ENCODE measurements around the gene JADE3. TPM values are rescaled to one million over a fixed set of nuclear protein-coding genes. Genes with fewer than 3 reads are reported as not detected.

The JADE3 gene
- total RNA-seq, 1 experiment from 2014 or later, result 20.2 TPM

DNA sequence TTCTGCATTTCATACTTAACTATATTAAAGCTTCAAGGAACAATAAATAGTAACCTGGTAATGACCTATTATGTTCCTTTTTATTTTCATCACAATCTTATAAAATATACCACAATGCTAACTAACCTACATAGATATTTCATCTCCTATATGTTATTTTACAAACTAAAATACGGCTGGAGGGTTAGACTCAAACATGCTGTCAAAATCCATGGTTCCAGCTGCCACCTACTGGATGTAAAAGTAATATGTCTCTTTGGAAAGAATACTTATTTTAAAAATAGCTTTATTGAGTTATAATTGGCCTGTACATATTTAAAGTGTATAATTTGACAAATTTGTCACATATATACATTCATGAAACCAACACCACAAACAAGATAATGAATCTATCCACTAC, 181.0 kb downstream of the JADE3 start:
- H3K9me3 Mint-ChIP-seq, result peaks cover 44 to 66% of the 10 kb centered on the region in 2 experiments
- Histone ChIP-seq H4K91ac (ENCODE audit: insufficient read length, low read depth, low read length) (no peak overlapping the region), H2BK120ac (ENCODE audit: low read depth, low read length, poor library complexity, severe bottlenecking) (no peak overlapping the region), H2BK12ac (ENCODE audit: insufficient read length, low read depth, low read length) (no peak overlapping the region), H2AFZ (ENCODE audit: low read length) (no peak overlapping the region), H3K9ac (ENCODE audit: extremely low read depth, insufficient read length, low read length) (no peak overlapping the region), H3K4me2 (ENCODE audit: insufficient read depth, insufficient read length, low read length) (no peak overlapping the region), H3K27ac (ENCODE audit: insufficient read length, low read depth, low read length) (no peak overlapping the region), H2BK5ac (ENCODE audit: insufficient read length, low read length) (no peak overlapping the region), H3K23me2 (ENCODE audit: insufficient read length, low read depth, low read length, poor library complexity, severe bottlenecking) (no peaks in the 10 kb centered on the region), H3T11ph (ENCODE audit: low read length) (no peak overlapping the region), H3K14ac (ENCODE audit: insufficient read depth, low read length) (no peak overlapping the region), H3K9me3 (ENCODE audit: control insufficient read depth, low read depth, low read length) (no peaks in the 10 kb centered on the region), H3K4me1 (ENCODE audit: insufficient read depth, low read length) (no peaks in the 10 kb centered on the region), H3K79me1 (ENCODE audit: insufficient read depth, low read depth, low read length, poor library complexity, severe bottlenecking) (no peaks in the 10 kb centered on the region), H4K5ac (ENCODE audit: insufficient read length, low read depth, low read length) (no peak overlapping the region), H3K27me3 (ENCODE audit: insufficient read depth, low read length) (no peaks in the 10 kb centered on the region), H3K79me2 (ENCODE audit: insufficient read depth, low read length) (no peaks in the 10 kb centered on the region), H3K4ac (ENCODE audit: low read depth, low read length) (no peak overlapping the region), H4K20me1 (ENCODE audit: control insufficient read depth, insufficient read depth, insufficient read length) (no peaks in the 10 kb centered on the region), H2BK15ac (ENCODE audit: low read depth, low read length) (no peak overlapping the region), H4K8ac (replicated peaks; ENCODE audit: insufficient read length, low read depth, low read length) (no peak overlapping the region), H3K23ac (ENCODE audit: insufficient read length, low read depth, low read length) (no peak overlapping the region), H3K18ac (ENCODE audit: insufficient read length, low read depth, low read length) (no peak overlapping the region), H2BK20ac (ENCODE audit: low read depth, low read length, poor library complexity, severe bottlenecking) (no peak overlapping the region), H3K56ac (ENCODE audit: insufficient read length, low read depth, low read length) (no peak overlapping the region), H2AK5ac (ENCODE audit: insufficient read length, low read length) (no peak overlapping the region)
- TF ChIP-seq, protein P1, sequence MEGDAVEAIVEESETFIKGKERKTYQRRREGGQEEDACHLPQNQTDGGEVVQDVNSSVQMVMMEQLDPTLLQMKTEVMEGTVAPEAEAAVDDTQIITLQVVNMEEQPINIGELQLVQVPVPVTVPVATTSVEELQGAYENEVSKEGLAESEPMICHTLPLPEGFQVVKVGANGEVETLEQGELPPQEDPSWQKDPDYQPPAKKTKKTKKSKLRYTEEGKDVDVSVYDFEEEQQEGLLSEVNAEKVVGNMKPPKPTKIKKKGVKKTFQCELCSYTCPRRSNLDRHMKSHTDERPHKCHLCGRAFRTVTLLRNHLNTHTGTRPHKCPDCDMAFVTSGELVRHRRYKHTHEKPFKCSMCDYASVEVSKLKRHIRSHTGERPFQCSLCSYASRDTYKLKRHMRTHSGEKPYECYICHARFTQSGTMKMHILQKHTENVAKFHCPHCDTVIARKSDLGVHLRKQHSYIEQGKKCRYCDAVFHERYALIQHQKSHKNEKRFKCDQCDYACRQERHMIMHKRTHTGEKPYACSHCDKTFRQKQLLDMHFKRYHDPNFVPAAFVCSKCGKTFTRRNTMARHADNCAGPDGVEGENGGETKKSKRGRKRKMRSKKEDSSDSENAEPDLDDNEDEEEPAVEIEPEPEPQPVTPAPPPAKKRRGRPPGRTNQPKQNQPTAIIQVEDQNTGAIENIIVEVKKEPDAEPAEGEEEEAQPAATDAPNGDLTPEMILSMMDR (conservative IDR thresholded peaks at IDR 0.05), result peak; percentile 62
- H3K4me1 Mint-ChIP-seq, result peaks cover 17 to 18% of the 10 kb centered on the region in 2 experiments
- H3K36me3 Mint-ChIP-seq (ENCODE audit: insufficient read depth in 1 of 3, low read depth in 3 of 3), result no peaks in the 10 kb centered on the region
- peaks cover 1% of the 10 kb centered on the region; the same call in 1 of the 2 replicates for H3K27me3 Mint-ChIP-seq (ENCODE audit: low read depth)
- no peak overlapping the region for H3K27ac Mint-ChIP-seq
- no CpG with 5 or more reads among the region's 1 CpG for WGBS (ENCODE audit: extremely low coverage, insufficient read length, low lambda C conversion rate)
- DNase-seq, result no peak
- H3K4me3 Mint-ChIP-seq, result no peak overlapping the region

Measured in H9 (cell line).